Endothelial cell of umbilical vein (primary cell): ENCODE data around the gene ARMH1. TPM values are rescaled to one million over a fixed set of nuclear protein-coding genes. Genes with fewer than 3 reads are reported as not detected.

Experiments used
- BruUV-seq: library from RNA; stranded (reverse); fragments of 400-500 nt; replicated peaks from 2 replicates; lab custom pipeline; 2021; lab: Mats Ljungman, UMichigan
- CTCF ChIA-PET: fragments of 300-600, 350-600 bp; sonication (Branson Sonifier 250); formaldehyde crosslinking; loops from one replicate; lab custom pipeline; 2021; ENCODE audit warnings: antibody characterized with exemption, inconsistent platforms; lab: Charles Lee
- POLR2A ChIA-PET: fragments of 300-600, 350-600 bp; sonication (Branson Sonifier 250); formaldehyde crosslinking; loops from one replicate; lab custom pipeline; 2021; ENCODE audit warnings: antibody characterized with exemption, inconsistent platforms; lab: Charles Lee
- DNase-seq: peaks from one replicate; pipeline ENCODE4 v3.0.0-alpha.2; 2011; ENCODE audit warnings: low read depth, low spot score
- FAIRE-seq: peaks from 2 replicates; lab custom pipeline; 2011; peaks lifted over from hg19 to GRCh38; lab: Jason Lieb, UNC
- H2AFZ ChIP-seq: 2 replicates; pipeline ENCODE4 v1.6.0; 2012; ENCODE audit warnings: low read depth, low read length, control low read depth, inconsistent platforms
- H3K27ac ChIP-seq: 2 replicates; pipeline ENCODE4 v1.5.1; 2011; ENCODE audit warnings: low read depth, mild to moderate bottlenecking, control low read depth, low read length, moderate library complexity; ENCODE audit not compliant: insufficient read depth
- H3K27me3 ChIP-seq, 2 experiments: 2 replicates each; pipeline versions ENCODE4 v1.6.0 to v1.6.1; 2011; ENCODE audit warnings: low read length in 2 of 2, mixed read lengths in 1 of 2; ENCODE audit not compliant: control insufficient read depth in 2 of 2, insufficient read depth in 2 of 2
- H3K36me3 ChIP-seq, 2 experiments: 2 replicates in 1 of 2; 3 replicates in 1 of 2; pipeline ENCODE4 v1.5.1; 2011; ENCODE audit warnings: low read length in 2 of 2, mild to moderate bottlenecking in 1 of 2, moderate library complexity in 1 of 2; ENCODE audit not compliant: control insufficient read depth in 2 of 2, insufficient read depth in 2 of 2; ENCODE audit errors: extremely low read depth in 1 of 2
- H3K4me1 ChIP-seq: 3 replicates; pipeline ENCODE4 v1.5.1; 2011; ENCODE audit warnings: mild to moderate bottlenecking, low read length; ENCODE audit not compliant: control insufficient read depth, insufficient read depth; ENCODE audit errors: extremely low read depth
- H3K4me2 ChIP-seq: 2 replicates; pipeline ENCODE4 v1.6.1; 2011; ENCODE audit warnings: low read length, control low read depth, mixed read lengths; ENCODE audit not compliant: insufficient read depth
- H3K4me3 ChIP-seq, 3 experiments: fragments of 200-600 bp in 1 of 3; sonication (generic), shearing (Covaris generic) in 1 of 3; replicated peaks in 1 of 3; 2 replicates each; pipeline ENCODE4 v1.5.1; 2011 to 2016; ENCODE audit warnings: control low read depth in 3 of 3, low read length in 3 of 3, mild to moderate bottlenecking in 2 of 3, inconsistent platforms in 1 of 3, low read depth in 1 of 3, moderate library complexity in 1 of 3; ENCODE audit not compliant: insufficient read depth in 1 of 3
- H3K79me2 ChIP-seq: 2 replicates; pipeline ENCODE4 v1.6.0; 2012; ENCODE audit warnings: low read length, inconsistent platforms; ENCODE audit not compliant: control insufficient read depth, insufficient read depth
- H3K9ac ChIP-seq: replicated peaks from 2 replicates; pipeline ENCODE3; 2011; ENCODE audit warnings: low read length, control low read depth; ENCODE audit not compliant: insufficient read depth; ENCODE audit errors: extremely low read depth
- H3K9me1 ChIP-seq: replicated peaks from 3 replicates; pipeline ENCODE4 v1.6.0; 2011; ENCODE audit warnings: mild to moderate bottlenecking, low read length; ENCODE audit not compliant: control insufficient read depth, insufficient read depth; ENCODE audit errors: extremely low read depth
- H3K9me3 ChIP-seq: replicated peaks from 2 replicates; pipeline ENCODE4 v1.5.1; 2012; ENCODE audit warnings: low read length, inconsistent platforms; ENCODE audit not compliant: control insufficient read depth, insufficient read depth
- H4K20me1 ChIP-seq: replicated peaks from 2 replicates; pipeline ENCODE3; 2011; ENCODE audit warnings: mild to moderate bottlenecking, low read length; ENCODE audit not compliant: control insufficient read depth, insufficient read depth; ENCODE audit errors: extremely low read depth
- EZH2 ChIP-seq: IDR thresholded peaks from 2 replicates; pipeline ENCODE4 v1.6.1; 2012; ENCODE audit warnings: borderline replicate concordance, low read depth, mild to moderate bottlenecking, moderate library complexity, low read length, inconsistent platforms; ENCODE audit not compliant: severe bottlenecking
- FOS ChIP-seq: IDR thresholded peaks from 2 replicates; pipeline ENCODE4 v1.6.1; 2011; ENCODE audit warnings: mild to moderate bottlenecking, low read length, moderate library complexity, borderline replicate concordance; ENCODE audit not compliant: insufficient read depth
- MYC ChIP-seq: IDR thresholded peaks from one replicate; pipeline ENCODE4 v1.6.1; 2011; ENCODE audit warnings: mild to moderate bottlenecking, low read depth, low read length
- POLR2A ChIP-seq: IDR thresholded peaks from 2 replicates; pipeline ENCODE4 v1.6.1; 2012; ENCODE audit warnings: low read depth, mild to moderate bottlenecking, control low read depth, low read length
- POLR2AphosphoS5 ChIP-seq: IDR thresholded peaks from 2 replicates; pipeline ENCODE4 v1.6.1; 2012; ENCODE audit warnings: low read depth, mild to moderate bottlenecking, control low read depth, low read length, moderate library complexity; ENCODE audit not compliant: insufficient read depth
- dilution Hi-C: fragments of 300-500 bp; cut with MboI; formaldehyde crosslinking; loops from one replicate; pipeline ENCODE4 v1.15.0; 2019; ENCODE audit warnings: low sequenced_read_pairs; ENCODE audit not compliant: extremely low pct_ligation_motif_present
- intact Hi-C: fragments of 100-400 bp; cut with micrococcal nuclease; formaldehyde crosslinking; loops from one replicate; pipeline ENCODE4 v1.10.0; 2022
- polyA plus RNA-seq, 4 experiments: library from polyadenylated mRNA; depleted of rRNA in 3 of 4; stranded (reverse) in 3 of 4; unstranded in 1 of 4; fragments of >200 nt; gene quantifications; 2 replicates each; pipeline versions ENCODE4 v1.2.1 to v1.2.3, GENCODE V29; 2011 to 2012; ENCODE audit warnings: missing spikeins in 1 of 4
- total RNA-seq: library from RNA; stranded (reverse); gene quantifications from 2 replicates; pipeline ENCODE4 v1.2.3, GENCODE V29; 2021
- TF ChIP-seq, protein P1 (sequence below): IDR thresholded peaks from 2 replicates; pipeline ENCODE4 v1.6.1; 2011; ENCODE audit not compliant: insufficient read depth, insufficient read length
- TF ChIP-seq, protein P2 (sequence below), 2 donors: IDR thresholded peaks; 1 replicate in 1 of 2; 2 replicates in 1 of 2; pipeline ENCODE4 v1.5.1; 2011; ENCODE audit warnings: low read length in 2 of 2, mild to moderate bottlenecking in 2 of 2, moderate library complexity in 2 of 2, control low read depth in 1 of 2, inconsistent platforms in 1 of 2, low read depth in 1 of 2; ENCODE audit not compliant: insufficient read depth in 1 of 2; ENCODE audit errors: extremely low read depth in 1 of 2

ARMH1 gene
- total and polyA plus RNA-seq, 2 donors (not counting 3 experiments of a cell fraction or from before 2014, with no cell fraction given): 0.17 TPM; not detected in 1

DNA sequence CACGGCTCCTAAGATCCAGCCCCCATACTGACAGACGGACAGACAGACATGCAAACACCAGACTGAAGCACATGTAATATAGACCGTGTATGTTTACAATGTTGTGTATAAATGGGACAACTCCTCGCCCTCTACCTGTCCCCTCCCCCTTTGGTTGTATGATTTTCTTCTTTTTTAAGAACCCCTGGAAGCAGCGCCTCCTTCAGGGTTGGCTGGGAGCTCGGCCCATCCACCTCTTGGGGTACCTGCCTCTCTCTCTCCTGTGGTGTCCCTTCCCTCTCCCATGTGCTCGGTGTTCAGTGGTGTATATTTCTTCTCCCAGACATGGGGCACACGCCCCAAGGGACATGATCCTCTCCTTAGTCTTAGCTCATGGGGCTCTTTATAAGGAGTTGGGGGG is 23.4 kb upstream of the ARMH1 start:
- Histone ChIP-seq H3K27ac (no peak overlapping the region), H2AFZ (no peak overlapping the region), H3K79me2 (no peaks in the 10 kb centered on the region), H3K4me2 (no peak overlapping the region), H4K20me1 (no peaks in the 10 kb centered on the region), H3K9me1 (no peaks in the 10 kb centered on the region), H3K36me3 (peaks cover 0 to 33% of the 10 kb centered on the region in 2 experiments), H3K27me3 (no peaks in the 10 kb centered on the region), H3K9ac (no peak overlapping the region), H3K4me1 (no peaks in the 10 kb centered on the region), H3K4me3 (no peak overlapping the region), H3K9me3 (no peaks in the 10 kb centered on the region)
- TF ChIP-seq, protein P1, sequence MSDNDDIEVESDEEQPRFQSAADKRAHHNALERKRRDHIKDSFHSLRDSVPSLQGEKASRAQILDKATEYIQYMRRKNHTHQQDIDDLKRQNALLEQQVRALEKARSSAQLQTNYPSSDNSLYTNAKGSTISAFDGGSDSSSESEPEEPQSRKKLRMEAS: no peak
- TF ChIP-seq POLR2AphosphoS5 (no peak), EZH2 (no peak), FOS (no peak), MYC (no peak), POLR2A (no peak)
- TF ChIP-seq, protein P2, sequence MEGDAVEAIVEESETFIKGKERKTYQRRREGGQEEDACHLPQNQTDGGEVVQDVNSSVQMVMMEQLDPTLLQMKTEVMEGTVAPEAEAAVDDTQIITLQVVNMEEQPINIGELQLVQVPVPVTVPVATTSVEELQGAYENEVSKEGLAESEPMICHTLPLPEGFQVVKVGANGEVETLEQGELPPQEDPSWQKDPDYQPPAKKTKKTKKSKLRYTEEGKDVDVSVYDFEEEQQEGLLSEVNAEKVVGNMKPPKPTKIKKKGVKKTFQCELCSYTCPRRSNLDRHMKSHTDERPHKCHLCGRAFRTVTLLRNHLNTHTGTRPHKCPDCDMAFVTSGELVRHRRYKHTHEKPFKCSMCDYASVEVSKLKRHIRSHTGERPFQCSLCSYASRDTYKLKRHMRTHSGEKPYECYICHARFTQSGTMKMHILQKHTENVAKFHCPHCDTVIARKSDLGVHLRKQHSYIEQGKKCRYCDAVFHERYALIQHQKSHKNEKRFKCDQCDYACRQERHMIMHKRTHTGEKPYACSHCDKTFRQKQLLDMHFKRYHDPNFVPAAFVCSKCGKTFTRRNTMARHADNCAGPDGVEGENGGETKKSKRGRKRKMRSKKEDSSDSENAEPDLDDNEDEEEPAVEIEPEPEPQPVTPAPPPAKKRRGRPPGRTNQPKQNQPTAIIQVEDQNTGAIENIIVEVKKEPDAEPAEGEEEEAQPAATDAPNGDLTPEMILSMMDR (IDR thresholded peaks at IDR 0.05; ENCODE audit: extremely low read depth in 1 of 2, insufficient read depth in 1 of 2, low read depth in 1 of 2, low read length in 2 of 2): no peak
- dilution Hi-C loops (no loop called here), intact Hi-C loops (no loop called here)
- ChIA-PET CTCF (interaction anchor here (1.7 to 5.0 kb wide), 9 partner anchors 10 to 434 kb away, joined by 9 to 109 read pairs (median 27); partner anchors contain the start of genes ARMH1 and TMEM53), POLR2A (interaction anchor here (1.1 kb wide), 1 partner anchor 9 kb away, joined by 4 read pairs; no protein-coding TSS in a partner anchor)
- BruUV-seq: TSS peak; percentile 68
- no peak for DNase-seq
- no peak for FAIRE-seq
